Caki2 (cell line): ENCODE data around the gene STAU1. TPM values are rescaled to one million over a fixed set of nuclear protein-coding genes. Genes with fewer than 3 reads are reported as not detected.
A peak's percentile ranks its signal among the peaks of the same experiment; 100 is the strongest.
"Not testable (repeated sequence)": the region's sequence is repeated elsewhere in the genome, so short reads cannot be mapped to it uniquely, and the experiment has no call there.

ENCODE experiments used
- DNase-seq: peaks from one replicate; pipeline ENCODE4 v3.0.0-alpha.2; 2015; ENCODE audit warnings: low read depth
- in situ Hi-C: cut with HindIII; loops from 2 replicates; pipeline ENCODE4 v1.10.0; 2016; ENCODE audit warnings: low sequenced_read_pairs, low pct_unique_long_range_greater_than_20kb, mixed read lengths
- total RNA-seq: library from RNA; depleted of rRNA; stranded (reverse); fragments of >200 nt; shearing (Covaris generic); gene quantifications from 2 replicates; pipeline ENCODE4 v1.2.3, GENCODE V29; 2014; ENCODE audit warnings: low replicate concordance; rRNA removed

The STAU1 gene, protein sequence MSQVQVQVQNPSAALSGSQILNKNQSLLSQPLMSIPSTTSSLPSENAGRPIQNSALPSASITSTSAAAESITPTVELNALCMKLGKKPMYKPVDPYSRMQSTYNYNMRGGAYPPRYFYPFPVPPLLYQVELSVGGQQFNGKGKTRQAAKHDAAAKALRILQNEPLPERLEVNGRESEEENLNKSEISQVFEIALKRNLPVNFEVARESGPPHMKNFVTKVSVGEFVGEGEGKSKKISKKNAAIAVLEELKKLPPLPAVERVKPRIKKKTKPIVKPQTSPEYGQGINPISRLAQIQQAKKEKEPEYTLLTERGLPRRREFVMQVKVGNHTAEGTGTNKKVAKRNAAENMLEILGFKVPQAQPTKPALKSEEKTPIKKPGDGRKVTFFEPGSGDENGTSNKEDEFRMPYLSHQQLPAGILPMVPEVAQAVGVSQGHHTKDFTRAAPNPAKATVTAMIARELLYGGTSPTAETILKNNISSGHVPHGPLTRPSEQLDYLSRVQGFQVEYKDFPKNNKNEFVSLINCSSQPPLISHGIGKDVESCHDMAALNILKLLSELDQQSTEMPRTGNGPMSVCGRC
- total RNA-seq = 53.4 and 65.3 TPM in 2 replicates

DNA sequence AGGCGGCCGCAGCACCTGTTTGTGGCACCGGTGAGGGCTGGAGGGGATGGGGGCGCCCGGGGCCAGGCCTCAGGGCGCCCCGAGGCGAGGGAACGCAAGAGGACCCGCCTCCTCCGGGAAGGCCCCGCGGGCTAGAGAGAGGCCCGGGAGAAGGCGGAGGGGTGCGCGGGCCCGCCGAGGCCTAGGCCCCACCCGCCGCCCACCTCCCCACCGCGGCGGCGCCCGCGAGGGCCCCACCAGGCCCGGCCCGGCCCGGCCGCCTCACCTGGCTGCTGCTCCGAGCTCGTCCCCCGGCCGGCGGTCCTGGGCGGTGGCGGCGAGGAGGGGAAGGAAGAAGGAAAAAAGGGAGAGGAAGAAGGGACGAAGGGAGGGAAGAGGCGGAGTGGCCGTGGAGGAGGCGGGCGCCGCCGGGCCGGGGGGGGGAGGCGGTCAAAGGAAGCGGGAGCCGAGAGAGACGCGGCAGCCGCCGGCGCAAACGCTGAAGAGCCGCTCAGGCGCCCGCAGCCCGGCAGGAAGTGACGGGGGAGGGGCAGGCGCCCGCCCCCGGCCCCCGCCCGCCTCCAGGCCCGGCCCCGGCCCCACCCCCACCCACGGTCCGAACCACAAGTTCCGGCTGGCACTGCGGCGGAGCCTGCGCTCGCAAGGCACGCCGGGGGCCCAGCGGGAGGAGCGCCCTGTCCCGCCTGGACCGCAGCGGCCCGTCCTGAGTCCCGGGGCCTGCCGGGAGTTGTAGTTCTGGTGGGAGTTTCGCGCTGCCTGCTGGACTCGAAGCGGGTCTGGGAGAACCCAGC, at the start of gene STAU1:
TSS of gene STAU1 (minus strand) at position 484 of the 791 bp plus-strand sequence. CDS start 22,133 bp downstream, outside the sequence.
- DNase-seq = peak; percentile 89
- in situ Hi-C loops = loop anchor here (10.0 kb wide), 1 partner anchor 53 kb away; no protein-coding TSS in a partner anchor

DNA sequence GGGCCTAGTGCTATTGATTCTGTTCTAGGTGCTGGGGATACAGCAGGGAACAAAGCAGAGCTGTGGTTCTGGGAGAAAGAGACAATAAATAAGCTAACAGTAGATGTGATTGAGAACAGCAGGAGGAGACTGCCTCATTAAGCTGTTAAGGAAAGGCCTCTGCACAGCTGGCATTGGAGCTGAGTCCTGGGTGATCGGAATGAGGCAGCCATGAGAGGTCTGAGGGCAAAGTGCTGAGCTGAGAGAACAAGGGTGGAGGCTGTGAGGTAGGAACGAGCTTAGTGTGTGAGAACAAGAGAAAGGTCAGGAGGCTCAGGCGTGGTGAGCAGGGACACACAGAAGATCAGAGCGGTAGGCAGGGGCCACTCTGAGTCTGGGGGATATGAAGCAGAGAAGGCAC, 49.4 kb upstream of the STAU1 start:
- in situ Hi-C loops = no loop called here
- no peak for DNase-seq

DNA sequence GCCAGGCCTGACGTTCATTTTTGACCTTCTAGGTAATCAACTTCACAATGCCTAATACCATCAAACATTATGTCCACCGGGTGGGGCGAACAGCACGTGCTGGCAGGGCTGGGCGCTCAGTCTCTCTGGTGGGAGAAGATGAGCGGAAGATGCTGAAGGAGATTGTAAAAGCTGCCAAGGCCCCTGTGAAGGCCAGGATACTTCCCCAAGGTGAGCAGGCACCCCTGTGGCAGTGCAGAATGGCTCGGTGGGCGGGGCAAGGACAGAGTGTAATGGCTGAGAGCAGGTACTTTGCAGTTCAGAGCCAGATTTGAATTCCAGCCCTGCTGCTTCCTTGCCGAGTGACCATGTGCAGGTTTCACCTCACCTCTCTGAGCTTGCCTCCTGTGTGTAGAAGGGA, 48.2 kb upstream of the STAU1 start:
- DNase-seq = no peak
- in situ Hi-C loops = no loop called here

GRCh38 chr20:49234831-49235230, 46.7 kb upstream of the STAU1 start:
- in situ Hi-C loops = no loop called here
- DNase-seq = no peak

GRCh38 chr20:49233226-49233625, 45.1 kb upstream of the STAU1 start:
- in situ Hi-C loops = no loop called here
- no peak for DNase-seq

- no peak for DNase-seq
- in situ Hi-C loops = no loop called here
Measured at GRCh38 chr20:49231471-49231870, 43.3 kb upstream of the STAU1 start.

DNA sequence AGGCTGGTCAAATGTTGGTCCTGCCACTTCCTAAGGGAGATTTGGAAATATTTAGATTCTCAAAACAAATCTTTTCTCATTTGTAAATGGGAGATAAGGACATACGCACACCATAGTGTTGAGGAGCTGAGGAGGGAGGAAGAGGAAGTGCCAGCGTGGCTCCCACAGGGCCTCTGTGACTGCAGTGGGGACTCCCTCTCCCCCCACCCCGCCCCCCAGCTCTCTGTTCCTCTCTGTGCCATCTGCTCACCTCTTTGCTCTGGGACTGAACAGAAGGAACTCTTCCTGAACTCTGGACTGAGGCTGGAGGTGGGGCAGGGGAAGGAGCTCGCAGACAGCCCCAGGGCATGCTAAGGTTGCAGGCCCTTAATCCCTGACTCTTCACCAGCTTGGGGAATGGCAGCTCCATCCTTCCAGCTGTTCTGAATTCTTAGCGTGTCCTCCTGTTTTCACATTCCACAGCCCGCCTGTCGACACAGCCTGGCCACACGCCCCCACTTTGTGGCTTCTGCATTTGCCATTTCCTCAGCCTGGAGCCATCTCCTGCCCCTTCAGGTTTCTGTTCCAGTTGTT, 42.5 kb upstream of the STAU1 start:
- no peak for DNase-seq

DNA sequence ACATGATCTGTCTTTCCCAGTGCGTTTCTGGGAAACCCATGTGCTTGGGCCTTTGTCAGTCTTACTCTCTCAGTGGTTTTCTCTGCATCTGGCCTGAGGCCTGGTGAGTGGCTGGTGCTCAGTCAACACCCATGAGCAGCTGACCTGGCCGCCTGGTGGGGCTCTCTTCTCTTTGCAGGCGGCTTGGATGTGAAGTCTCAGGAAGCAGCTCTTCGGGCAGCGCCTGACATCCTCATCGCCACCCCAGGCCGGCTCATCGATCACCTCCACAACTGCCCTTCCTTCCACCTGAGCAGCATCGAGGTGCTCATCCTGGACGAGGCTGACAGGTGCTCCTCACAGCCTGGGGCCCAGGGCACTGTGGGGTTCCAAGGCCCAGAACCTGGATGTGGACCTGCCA, 41.9 kb upstream of the STAU1 start:
- in situ Hi-C loops = no loop called here
- DNase-seq = no peak

More for the DNA sequence above, 42.5 kb upstream of the STAU1 start:
- in situ Hi-C loops = no loop called here

DNA sequence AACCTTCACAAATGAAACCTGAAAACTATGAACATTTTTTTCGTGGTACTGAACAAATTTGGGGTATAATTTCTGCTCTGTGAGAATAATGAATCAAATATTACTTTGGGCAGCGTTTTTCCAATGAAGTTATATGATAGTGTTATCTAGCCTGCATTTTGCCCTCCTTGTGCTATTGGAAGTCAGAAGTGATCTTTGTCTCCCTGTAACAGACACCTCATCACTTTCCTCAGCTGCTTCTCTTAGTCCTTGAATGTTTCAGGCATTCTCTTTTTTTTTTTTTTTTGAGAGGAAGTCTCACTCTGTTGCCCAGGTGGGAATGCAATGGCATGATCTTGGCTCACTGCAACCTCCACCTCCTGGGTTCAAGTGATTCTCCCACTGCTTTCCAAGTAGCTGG, 41.2 kb upstream of the STAU1 start:
- DNase-seq = no peak

DNA sequence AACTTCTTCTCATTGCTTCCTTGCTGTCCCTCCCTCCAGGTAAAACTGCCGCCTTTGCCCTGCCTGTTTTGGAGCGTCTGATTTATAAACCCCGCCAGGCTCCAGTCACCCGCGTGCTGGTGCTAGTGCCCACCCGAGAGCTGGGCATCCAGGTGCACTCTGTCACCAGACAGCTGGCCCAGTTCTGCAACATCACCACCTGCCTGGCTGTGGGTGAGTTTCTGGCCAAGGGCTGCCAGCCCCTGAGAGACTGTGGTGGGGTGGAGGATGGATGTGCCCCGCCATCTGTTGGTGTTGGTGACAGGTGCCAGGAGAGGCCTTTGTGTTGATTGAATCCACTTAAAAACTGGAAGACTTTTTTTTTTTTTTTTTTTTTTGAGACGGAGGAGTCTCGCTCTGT, 40.5 kb upstream of the STAU1 start:
- in situ Hi-C loops = no loop called here

More for the DNA sequence above, 41.2 kb upstream of the STAU1 start:
- in situ Hi-C loops = no loop called here

DNA sequence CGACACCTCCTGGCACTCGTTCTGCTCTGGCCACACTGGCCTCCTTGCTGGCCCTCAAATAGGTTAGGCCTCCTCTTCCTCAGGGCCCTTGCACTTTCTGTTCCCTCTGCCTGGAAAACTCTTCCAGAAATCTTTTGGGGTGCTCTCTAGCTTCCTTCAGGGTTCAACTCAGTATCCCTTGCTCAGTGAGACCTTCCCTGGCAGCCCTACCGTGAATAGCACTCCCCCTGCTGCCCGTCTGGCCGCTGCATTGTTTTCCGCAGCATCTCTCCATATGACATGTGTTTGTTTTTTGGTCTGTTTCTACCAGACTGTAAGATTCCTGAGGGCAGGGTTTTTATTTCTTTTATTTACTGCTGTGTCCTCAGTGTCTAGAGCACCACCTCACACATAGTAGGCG, 37.8 kb upstream of the STAU1 start:
- in situ Hi-C loops = no loop called here
- DNase-seq = no peak

More for the DNA sequence above, 40.5 kb upstream of the STAU1 start:
- no peak for DNase-seq

GRCh38 chr20:49219924-49220831, 32.0 kb upstream of the STAU1 start:
- in situ Hi-C loops = no loop called here
- no peak for DNase-seq

GRCh38 chr20:49219091-49219923, 31.2 kb upstream of the STAU1 start, which contains the start of gene DDX27:
TSS of gene DDX27 (plus strand) at chr20:49219416. CDS start at chr20:49219449, 33 bp downstream.
- DNase-seq = peak; percentile 96
- in situ Hi-C loops = no loop called here

DNA sequence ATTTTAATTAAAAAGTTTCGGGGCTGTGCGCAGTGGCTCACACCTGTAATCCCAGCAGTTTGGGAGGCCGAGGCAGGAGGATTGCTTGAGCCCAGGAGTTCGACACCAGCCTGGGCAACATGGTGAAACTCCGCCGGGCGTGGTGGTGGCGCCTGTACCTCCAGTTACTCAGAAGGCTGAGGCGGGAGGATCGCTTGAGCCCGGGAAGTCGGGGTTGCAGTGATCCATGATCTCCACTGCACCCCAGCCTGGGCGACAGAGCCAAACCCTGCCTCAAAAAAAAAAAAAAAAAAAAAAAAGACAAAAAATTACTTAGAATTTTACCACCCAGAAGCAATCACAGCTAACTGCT, 30.6 kb upstream of the STAU1 start:
- in situ Hi-C loops, DNase-seq: not testable (repeated sequence)

DNA sequence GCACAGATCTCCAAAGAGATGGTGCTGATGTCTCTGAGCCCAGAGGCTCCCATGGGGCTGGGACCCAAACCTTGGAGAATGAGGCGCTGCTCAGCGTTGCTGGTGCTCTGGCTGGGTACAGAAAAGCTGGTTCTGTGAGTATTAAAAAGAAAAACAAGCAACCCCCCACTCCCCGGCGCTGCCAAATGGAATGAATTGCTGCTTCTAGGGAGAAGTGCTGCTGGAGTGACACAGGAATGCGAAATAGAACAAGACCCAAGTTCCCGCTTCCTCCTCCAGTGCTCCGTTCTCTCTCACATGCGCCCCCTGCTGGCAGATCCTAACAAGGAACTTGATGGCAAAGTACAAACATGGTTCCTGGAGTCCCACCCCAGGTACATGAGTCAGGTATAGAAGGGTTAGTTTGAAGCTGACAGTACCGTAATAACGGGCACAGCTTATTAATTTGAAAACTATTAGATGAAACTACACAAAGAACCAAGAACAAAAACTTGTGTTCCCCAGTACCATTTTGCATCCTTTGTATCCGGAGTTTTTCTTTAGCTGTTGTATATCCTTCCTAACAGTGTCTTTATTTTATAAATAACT, 29.0 kb upstream of the STAU1 start:
- in situ Hi-C loops = no loop called here

DNA sequence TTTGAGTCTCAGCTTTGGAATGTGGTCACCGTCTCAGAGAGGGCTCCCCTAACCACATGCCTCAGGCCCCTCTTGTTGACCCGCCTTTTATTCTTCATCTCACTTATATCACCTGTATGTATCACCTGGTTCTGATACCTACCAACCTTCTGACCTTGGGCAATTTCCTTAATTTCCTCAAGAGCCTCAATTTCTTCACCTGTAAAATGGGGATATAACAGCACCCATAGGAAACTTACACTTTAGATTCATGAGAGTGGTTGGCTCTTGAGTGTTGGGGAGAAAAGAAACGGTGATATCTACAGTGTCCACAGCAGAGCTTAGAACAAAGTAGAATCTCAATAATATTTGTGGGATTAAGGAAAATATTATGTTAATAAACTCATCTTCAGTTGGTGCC, 27.1 kb upstream of the STAU1 start:
- DNase-seq = no peak
- in situ Hi-C loops = no loop called here

More for the DNA sequence above, 29.0 kb upstream of the STAU1 start:
- peak; percentile 91 for DNase-seq
